K562 (cell line): ENCODE data around the gene PIP5K1B. TPM values are rescaled to one million over a fixed set of nuclear protein-coding genes. Genes with fewer than 3 reads are reported as not detected.

Experiments used
- ATAC-seq: fragments of 200-7000 bp; cut with Tn5 transposase; 3 replicates; pipeline ENCODE4 v1.9.1; 2020; ENCODE audit warnings: moderate library complexity
- BruUV-seq: library from RNA; stranded (reverse); fragments of 400-500 nt; replicated peaks from 2 replicates; lab custom pipeline; 2021; lab: Mats Ljungman, UMichigan
- CTCF ChIA-PET: fragments of 300-600 bp; formaldehyde crosslinking; extraction: SDS; loops from one replicate; lab custom pipeline; 2021; ENCODE audit warnings: low intra/inter-chr PET ratio; lab: Yijun Ruan, JAX
- POLR2A ChIA-PET: fragments of 300-600, 350-650 bp; sonication (Branson Sonifier 250); formaldehyde crosslinking; extraction: SDS; loops from one replicate; lab custom pipeline; 2021; ENCODE audit warnings: antibody characterized with exemption, inconsistent platforms; lab: Yijun Ruan, JAX
- DNase-seq, 4 experiments: peaks; one replicate each; pipeline versions ENCODE4 v3.0.0 to v3.0.0-alpha.2; 2011 to 2018; ENCODE audit warnings: low spot score in 3 of 4, mixed read lengths in 3 of 4; ENCODE audit errors: extremely low read depth in 1 of 4
- FAIRE-seq: peaks from 2 replicates; lab custom pipeline; 2011; peaks lifted over from hg19 to GRCh38; lab: Jason Lieb, UNC
- H2AFZ ChIP-seq: 2 replicates; pipeline ENCODE4 v1.6.0; 2011; ENCODE audit warnings: low read depth, low read length, control low read depth, inconsistent platforms
- H3K27ac ChIP-seq: fragments of 200-600 bp; 3 replicates; pipeline ENCODE4 v1.8.0; 2011; ENCODE audit warnings: low read depth, mild to moderate bottlenecking, control low read depth, inconsistent platforms, low read length, moderate library complexity, mixed read lengths; ENCODE audit errors: extremely low read depth
- H3K27me3 ChIP-seq, 2 experiments: fragments of 300-600 bp in 1 of 2; 2 replicates in 1 of 2; 3 replicates in 1 of 2; pipeline versions ENCODE4 v1.6.0 to v1.8.0; 2011; ENCODE audit warnings: inconsistent platforms in 2 of 2, low read length in 2 of 2, mild to moderate bottlenecking in 1 of 2, mixed read lengths in 1 of 2, moderate library complexity in 1 of 2; ENCODE audit not compliant: control insufficient read depth in 2 of 2, insufficient read depth in 2 of 2
- H3K36me3 ChIP-seq: fragments of 300-600 bp; 3 replicates; pipeline ENCODE4 v1.8.0; 2011; ENCODE audit warnings: mild to moderate bottlenecking, low read length, inconsistent platforms; ENCODE audit not compliant: control insufficient read depth, insufficient read depth
- H3K4me1 ChIP-seq, 2 experiments: fragments of 200-600 bp in 1 of 2; replicated peaks in 1 of 2; 2 replicates in 1 of 2; 3 replicates in 1 of 2; pipeline versions ENCODE4 v1.5.1 to v1.8.0; 2011; ENCODE audit warnings: inconsistent platforms in 2 of 2, low read length in 2 of 2, mild to moderate bottlenecking in 1 of 2, mixed read lengths in 1 of 2, moderate library complexity in 1 of 2; ENCODE audit not compliant: control insufficient read depth in 2 of 2, insufficient read depth in 2 of 2
- H3K4me2 ChIP-seq: 2 replicates; pipeline ENCODE4 v1.6.1; 2011; ENCODE audit warnings: low read length, control low read depth, inconsistent platforms, mixed read lengths; ENCODE audit not compliant: insufficient read depth
- H3K4me3 ChIP-seq: fragments of 200-600 bp; sonication (generic), shearing (Covaris generic); 2 replicates; pipeline ENCODE4 v1.5.1; 2016; ENCODE audit warnings: control low read depth, inconsistent platforms
- H3K79me2 ChIP-seq: fragments of 200-600 bp; 3 replicates; pipeline ENCODE4 v1.8.0; 2011; ENCODE audit warnings: low read length, inconsistent platforms; ENCODE audit not compliant: control insufficient read depth, insufficient read depth
- H3K9ac ChIP-seq, 2 experiments: 2 replicates each; pipeline versions ENCODE4 v1.6.0 to v1.6.1; 2011; ENCODE audit warnings: low read depth in 2 of 2, low read length in 2 of 2, control low read depth in 1 of 2, inconsistent platforms in 1 of 2, mild to moderate bottlenecking in 1 of 2, mixed read lengths in 1 of 2; ENCODE audit not compliant: insufficient read depth in 1 of 2
- H3K9me1 ChIP-seq: one replicate; pipeline ENCODE4 v1.6.0; 2011; ENCODE audit warnings: inconsistent platforms, mild to moderate bottlenecking, low read length, moderate library complexity; ENCODE audit not compliant: control insufficient read depth, insufficient read depth
- H3K9me3 ChIP-seq: replicated peaks from 2 replicates; pipeline ENCODE4 v1.5.1; 2011; ENCODE audit warnings: low read depth, low read length, inconsistent platforms; ENCODE audit not compliant: control insufficient read depth, insufficient read depth
- H4K20me1 ChIP-seq: replicated peaks from 2 replicates; pipeline ENCODE4 v1.6.1; 2011; ENCODE audit warnings: low read length, inconsistent platforms, mixed read lengths; ENCODE audit not compliant: control insufficient read depth, insufficient read depth
- BHLHE40 ChIP-seq: IDR thresholded peaks from 2 replicates; pipeline ENCODE4 v1.6.1; 2011; ENCODE audit warnings: low read length, improper control_type of control experiment
- CTBP1 ChIP-seq: fragments of 450-650 bp; IDR thresholded peaks from 2 replicates; pipeline ENCODE4 v1.6.1; 2016; ENCODE audit warnings: borderline replicate concordance
- HSF4 ChIP-seq: fragments of 250-450 bp; sonication (Bioruptor Pico); IDR thresholded peaks from 2 replicates; pipeline ENCODE4 v2.1.2; 2022; ENCODE audit warnings: mild to moderate bottlenecking, moderate library complexity, borderline replicate concordance
- ILF3 ChIP-seq: fragments of 450-650 bp; IDR thresholded peaks from 2 replicates; pipeline ENCODE4 v1.6.1; 2018; ENCODE audit warnings: antibody characterized with exemption, mild to moderate bottlenecking, moderate library complexity, borderline replicate concordance
- IRF1 ChIP-seq: sonication (generic); formaldehyde crosslinking; IDR thresholded peaks from 2 replicates; pipeline ENCODE4 v1.8.0; 2022; ENCODE audit warnings: missing genetic modification reagents, mild to moderate bottlenecking, borderline replicate concordance
- NCOA4 ChIP-seq: fragments of 450-650 bp; IDR thresholded peaks from 2 replicates; pipeline ENCODE4 v1.6.1; 2018; ENCODE audit warnings: mild to moderate bottlenecking; ENCODE audit not compliant: partially characterized antibody
- NR2C2 ChIP-seq, 2 experiments: fragments of 200-800 bp in 1 of 2; sonication (Bioruptor generic) in 1 of 2; sonication (generic) in 1 of 2; formaldehyde crosslinking in 1 of 2; IDR thresholded peaks; 2 replicates each; pipeline versions ENCODE4 v1.6.1 to v1.8.0; 2016 to 2022; ENCODE audit warnings: mild to moderate bottlenecking in 1 of 2, missing compliant biosample characterization in 1 of 2, missing genetic modification characterization in 1 of 2, missing genetic modification reagents in 1 of 2
- SNIP1 ChIP-seq: fragments of 450-650 bp; IDR thresholded peaks from 2 replicates; pipeline ENCODE4 v1.7.1; 2017; ENCODE audit warnings: low read depth, mild to moderate bottlenecking
- TEAD4 ChIP-seq, 2 experiments: sonication (generic) in 1 of 2; formaldehyde crosslinking in 1 of 2; IDR thresholded peaks; 2 replicates each; pipeline versions ENCODE4 v1.6.1 to v1.8.0; 2012 to 2022; ENCODE audit warnings: borderline replicate concordance in 1 of 2, inconsistent platforms in 1 of 2, low read length in 1 of 2, mild to moderate bottlenecking in 1 of 2, missing genetic modification reagents in 1 of 2
- ZBTB17 ChIP-seq: fragments of 450-650 bp; formaldehyde crosslinking; IDR thresholded peaks from 2 replicates; pipeline ENCODE4 v1.4.0; 2020; ENCODE audit warnings: mild to moderate bottlenecking
- ZNF143 ChIP-seq: sonication (generic); formaldehyde crosslinking; IDR thresholded peaks from 2 replicates; pipeline ENCODE4 v1.9.0; 2022; ENCODE audit warnings: mild to moderate bottlenecking, missing genetic modification reagents
- ZNF316 ChIP-seq: fragments of 450-650 bp; IDR thresholded peaks from 2 replicates; pipeline ENCODE4 v1.6.1; 2016
- ZNF431 ChIP-seq: sonication (generic); formaldehyde crosslinking; IDR thresholded peaks from 2 replicates; pipeline ENCODE4 v1.8.0; 2022; ENCODE audit warnings: mild to moderate bottlenecking, missing genetic modification reagents
- ZNF830 ChIP-seq: fragments of 250-450 bp; sonication (Bioruptor Pico); IDR thresholded peaks from 2 replicates; pipeline ENCODE4 v1.5.0; 2021; ENCODE audit warnings: mild to moderate bottlenecking
- WGBS: fragments of 100-300 bp; shearing (Covaris generic); methylation state at CpG from one replicate; pipeline ENCODE4 v1.1.6; 2016; ENCODE audit warnings: low coverage, mixed read lengths; ENCODE audit not compliant: insufficient coverage; ENCODE audit errors: missing lambda C conversion rate; 5-methylcytosine and 5-hydroxymethylcytosine counted together
- in situ Hi-C: fragments of 300-500 bp; cut with MboI; formaldehyde crosslinking; loops from 4 replicates; pipeline ENCODE4 v1.15.0; 2018; ENCODE audit warnings: inconsistent platforms, mixed read lengths
- intact Hi-C: fragments of 100-400 bp; cut with micrococcal nuclease; formaldehyde crosslinking; loops from 2 replicates; pipeline ENCODE4 v1.14.2; 2022
- polyA plus RNA-seq, 8 experiments: library from polyadenylated mRNA; depleted of rRNA in 4 of 8; stranded (reverse) in 5 of 8; unstranded in 3 of 8; fragments of >200 nt; fragmentation: Nextera tagmentation in 2 of 8; fragmentation: Illumina TruSeq in 1 of 8; extraction: Ambion mirVana in 2 of 8; extraction: Trizol in 1 of 8; gene quantifications; 2 replicates each; pipeline versions ENCODE4 v1.2.1 to v1.2.3, GENCODE V29; 2011 to 2014; ENCODE audit warnings: inconsistent platforms in 1 of 8, missing spikeins in 1 of 8
- total RNA-seq, 7 experiments: library from RNA; depleted of rRNA in 6 of 7; stranded (reverse); fragments of >200 nt in 6 of 7; fragmentation: Illumina TruSeq in 2 of 7; extraction: Trizol in 2 of 7; gene quantifications; 2 replicates each; pipeline versions ENCODE4 v1.2.1 to v1.2.3, GENCODE V29; 2011 to 2021; ENCODE audit warnings: low replicate concordance in 1 of 7

The PIP5K1B gene
- total and polyA plus RNA-seq, 9 of the 15 experiments (the other 6 are each of a cell fraction or from before 2014, with no cell fraction given) = 3.1 to 12.9 (median 7.4) TPM

GRCh38 chr9:68940573-68940972 lies 235.5 kb downstream of the PIP5K1B start:
- no peak for ATAC-seq

GRCh38 chr9:68941780-68942459 lies 236.9 kb downstream of the PIP5K1B start:
- intact Hi-C loops = no loop called here
- no peaks in the 10 kb centered on the region for H3K79me2 ChIP-seq
- no peak for ATAC-seq
- H3K4me1 ChIP-seq = no peaks in the 10 kb centered on the region
- H3K36me3 ChIP-seq = peaks cover 3% of the 10 kb centered on the region; the same call in 1 of the 3 replicates
- no TSS peak for BruUV-seq
- no peak for FAIRE-seq
- H3K9me3 ChIP-seq = no peaks in the 10 kb centered on the region
- no peaks in the 10 kb centered on the region for H3K9me1 ChIP-seq
- no peak overlapping the region for H3K27ac ChIP-seq
- H3K4me3 ChIP-seq = no peak overlapping the region
- H3K9ac ChIP-seq = no peak overlapping the region
- no peak for DNase-seq
- H4K20me1 ChIP-seq = no peaks in the 10 kb centered on the region
- no peak overlapping the region for H2AFZ ChIP-seq
- ChIA-PET POLR2A (no interaction called here), CTCF (no interaction called here)
- H3K4me2 ChIP-seq = no peak overlapping the region
- WGBS = 85% methylated on average over 7 of the region's 7 CpGs
- no peaks in the 10 kb centered on the region for H3K27me3 ChIP-seq
- in situ Hi-C loops = no loop called here
- TF ChIP-seq CTBP1 = no peak
- no peak for TF ChIP-seq SNIP1
- TF ChIP-seq TEAD4 (IDR thresholded peaks at IDR 0.05; ENCODE audit: low read length) = no peak
- TF ChIP-seq TEAD4 (CRISPR knock-in tag; IDR thresholded peaks at IDR 0.05; ENCODE audit: borderline replicate concordance) = no peak
- no peak for TF ChIP-seq ZNF431 (CRISPR knock-in tag)
- no peak for TF ChIP-seq NCOA4
- no peak for TF ChIP-seq HSF4 (CRISPR knock-in tag)
- TF ChIP-seq IRF1 = no peak

More at GRCh38 chr9:68940573-68940972, 235.5 kb downstream of the PIP5K1B start:
- Histone ChIP-seq H3K9me3 (no peaks in the 10 kb centered on the region), H3K36me3 (peaks cover 3% of the 10 kb centered on the region; the same call in 1 of the 3 replicates), H3K4me2 (no peak overlapping the region), H3K79me2 (no peaks in the 10 kb centered on the region)
- FAIRE-seq = no peak
- TF ChIP-seq BHLHE40 = no peak
- TF ChIP-seq ZNF830 (CRISPR knock-in tag) = no peak
- TF ChIP-seq ILF3 = no peak
- no peak for TF ChIP-seq ZNF316
- no peak for TF ChIP-seq ZBTB17 (CRISPR knock-in tag)
- TF ChIP-seq ZNF143 (CRISPR knock-in tag) = no peak
- TF ChIP-seq NR2C2 (CRISPR knock-in tag; IDR thresholded peaks at IDR 0.05) = no peak
- TF ChIP-seq NR2C2 (tag; IDR thresholded peaks at IDR 0.05) = no peak
- TF ChIP-seq, all 486 proteins: peak for 0
- no TSS peak for BruUV-seq
- no peak overlapping the region for H3K9ac ChIP-seq
- ChIA-PET POLR2A (no interaction called here), CTCF (no interaction called here)
- WGBS = 76% methylated on average over 6 of the region's 6 CpGs
- intact Hi-C loops = no loop called here
- H3K4me1 ChIP-seq = no peaks in the 10 kb centered on the region
- no peak for DNase-seq
- H3K9me1 ChIP-seq = no peaks in the 10 kb centered on the region
- H4K20me1 ChIP-seq = no peaks in the 10 kb centered on the region
- in situ Hi-C loops = no loop called here
- H3K4me3 ChIP-seq = no peak overlapping the region
- no peak overlapping the region for H3K27ac ChIP-seq
- H3K27me3 ChIP-seq = no peaks in the 10 kb centered on the region
- no peak overlapping the region for H2AFZ ChIP-seq
